Activated CD4-positive, alpha-beta memory T cell treated with anti-CD3 and anti-CD28 coated beads for 36 hours (primary cell): ENCODE data around the gene AK8. TPM values are rescaled to one million over a fixed set of nuclear protein-coding genes. Genes with fewer than 3 reads are reported as not detected.
"Not testable (repeated sequence)": the region's sequence is repeated elsewhere in the genome, so short reads cannot be mapped to it uniquely, and the experiment has no call there.

Source experiments
- CTCF ChIA-PET: fragments of 350-600 bp; sonication (Branson Sonifier 250); formaldehyde crosslinking; loops from one replicate; lab custom pipeline; 2021; ENCODE audit warnings: antibody characterized with exemption, inconsistent platforms; lab: Charles Lee
- POLR2A ChIA-PET: fragments of 350-600 bp; sonication (Branson Sonifier 250); formaldehyde crosslinking; loops from one replicate; lab custom pipeline; 2021; ENCODE audit warnings: antibody characterized with exemption; lab: Charles Lee
- DNase-seq: peaks from one replicate; pipeline ENCODE4 v3.0.0-alpha.2; 2020
- H3K27ac Mint-ChIP-seq: one replicate; pipeline ENCODE4 v1.8.0; 2021; ENCODE audit warnings: mixed read lengths
- H3K27me3 Mint-ChIP-seq: one replicate; pipeline ENCODE4 v1.8.0; 2021; ENCODE audit warnings: mixed read lengths
- H3K36me3 Mint-ChIP-seq: one replicate; pipeline ENCODE4 v1.8.0; 2021; ENCODE audit warnings: mixed read lengths
- H3K4me1 Mint-ChIP-seq: one replicate; pipeline ENCODE4 v1.8.0; 2021; ENCODE audit warnings: low read depth, mixed read lengths
- H3K4me3 Mint-ChIP-seq: one replicate; pipeline ENCODE4 v1.8.0; 2021; ENCODE audit warnings: mild to moderate bottlenecking, mixed read lengths
- H3K9me3 Mint-ChIP-seq: one replicate; pipeline ENCODE4 v1.8.0; 2021; ENCODE audit warnings: mixed read lengths
- intact Hi-C: fragments of 100-400 bp; cut with micrococcal nuclease; formaldehyde crosslinking; loops from one replicate; pipeline ENCODE4 v1.15.1; 2023
- total RNA-seq, 2 experiments: library from RNA; stranded (reverse); gene quantifications; one replicate each; pipeline ENCODE4 v1.2.3, GENCODE V29; 2021

AK8 gene
- total RNA-seq, 2 experiments from 2014 or later = 0.10 to 0.39 TPM

DNA sequence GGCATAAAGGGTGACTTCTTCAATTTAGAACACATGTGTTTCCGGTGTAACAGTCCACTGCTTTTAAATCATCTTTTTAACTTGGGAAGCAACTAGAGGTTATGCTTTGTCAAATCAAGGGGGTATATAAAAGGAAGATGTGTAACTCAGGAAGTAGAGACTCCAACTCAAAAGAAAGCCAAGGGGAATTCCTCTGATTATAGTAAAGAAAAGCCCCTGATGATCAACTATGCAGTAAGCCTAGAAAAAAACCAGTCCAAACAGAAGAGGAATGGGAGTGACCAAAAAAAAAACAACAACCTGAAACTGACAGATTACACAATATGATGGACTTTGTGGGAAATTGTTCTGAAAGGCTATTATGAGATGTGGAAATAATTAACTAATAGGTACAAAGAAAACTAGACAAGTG lies 90.3 kb downstream of the AK8 start:
- Mint-ChIP-seq H3K4me3 (no peak overlapping the region), H3K27ac (no peak overlapping the region)
- CTCF ChIA-PET = no interaction called here

DNA sequence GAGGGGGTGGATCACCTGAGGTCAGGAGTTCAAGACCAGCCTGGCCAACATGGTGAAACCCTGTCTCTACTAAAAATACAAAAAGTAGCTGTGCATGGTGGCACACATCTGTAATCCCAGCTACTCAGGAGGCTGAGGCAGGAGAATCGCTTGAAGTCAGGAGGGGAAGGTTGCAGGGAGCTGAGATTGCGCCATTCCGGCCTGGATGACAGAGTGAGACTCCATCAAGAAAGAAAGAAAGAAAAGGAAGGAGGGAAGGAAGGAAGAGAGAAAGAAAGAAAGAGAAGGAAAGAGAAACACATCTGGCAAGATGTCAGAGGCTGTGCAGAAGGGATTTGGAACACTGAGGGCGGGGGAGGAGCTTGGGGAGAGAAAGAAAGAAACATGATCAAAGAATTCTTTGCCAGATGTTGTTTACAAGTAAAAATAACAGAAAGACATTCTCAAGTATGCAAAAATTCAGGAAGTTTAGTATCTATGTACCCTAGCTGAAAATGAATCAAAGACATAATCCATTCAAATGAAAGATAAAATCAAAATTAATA lies 93.7 kb downstream of the AK8 start:
- Mint-ChIP-seq H3K27me3 (peaks cover 31% of the 10 kb centered on the region), H3K4me1 (peaks cover 14% of the 10 kb centered on the region), H3K36me3 (no peaks in the 10 kb centered on the region), H3K27ac (no peak overlapping the region), H3K4me3 (no peak overlapping the region), H3K9me3 (peaks cover 3% of the 10 kb centered on the region)
- DNase-seq = no peak
- intact Hi-C loops = no loop called here
- CTCF ChIA-PET = no interaction called here
- POLR2A ChIA-PET = no interaction called here

More for the DNA sequence above, 90.3 kb downstream of the AK8 start:
- intact Hi-C loops = no loop called here
- Mint-ChIP-seq H3K27me3 (peaks cover 13% of the 10 kb centered on the region), H3K4me1 (peaks cover 4% of the 10 kb centered on the region), H3K36me3 (no peaks in the 10 kb centered on the region), H3K9me3 (peaks cover 3% of the 10 kb centered on the region)
- DNase-seq = no peak
- POLR2A ChIA-PET = no interaction called here

DNA sequence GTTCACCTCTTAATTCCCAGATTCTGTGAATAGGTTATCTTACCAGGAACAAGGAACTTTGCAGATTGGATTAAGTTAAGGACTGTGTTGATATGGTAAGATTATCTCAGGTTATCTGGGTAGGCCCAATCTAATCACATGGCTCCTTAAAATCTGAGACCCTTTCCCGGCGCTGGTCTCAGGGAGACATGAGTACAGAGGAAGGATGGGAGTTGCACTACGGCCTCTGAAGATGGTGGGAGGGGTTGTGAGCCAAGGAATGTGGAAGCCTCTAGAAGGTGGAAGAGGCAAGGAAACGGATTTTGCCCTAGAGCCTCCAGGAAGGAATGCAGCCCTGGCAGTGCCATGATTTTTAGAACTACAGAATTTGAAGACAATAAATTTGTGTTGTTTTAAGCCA lies 95.1 kb downstream of the AK8 start:
- intact Hi-C loops = no loop called here
- Mint-ChIP-seq H3K27ac (no peak overlapping the region), H3K9me3 (no peaks in the 10 kb centered on the region), H3K4me3 (no peak overlapping the region), H3K4me1 (peaks cover 14% of the 10 kb centered on the region), H3K27me3 (peaks cover 33% of the 10 kb centered on the region), H3K36me3 (no peaks in the 10 kb centered on the region)
- CTCF ChIA-PET = no interaction called here
- POLR2A ChIA-PET = no interaction called here
- DNase-seq = no peak

DNA sequence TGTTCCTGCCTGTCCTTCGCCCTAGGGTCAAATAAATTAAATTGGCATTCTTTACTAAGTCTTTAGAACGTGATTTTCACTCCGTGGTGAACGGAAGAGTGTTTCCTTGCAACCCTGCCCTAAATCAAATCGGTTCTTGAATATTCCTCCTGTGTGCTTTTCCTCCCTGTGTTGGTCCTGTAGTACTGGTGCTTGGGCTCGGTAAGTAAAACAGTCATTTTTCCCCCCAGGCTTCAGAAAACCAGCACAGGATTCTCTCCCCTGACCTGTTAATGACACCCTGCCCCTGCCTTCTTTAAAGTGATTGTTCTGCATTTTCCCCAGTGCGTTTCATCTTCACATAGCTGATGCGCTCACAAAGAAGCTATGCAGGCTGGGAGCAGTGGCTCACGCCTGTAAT lies 96.0 kb downstream of the AK8 start:
- POLR2A ChIA-PET = no interaction called here
- no peak overlapping the region for H3K27ac Mint-ChIP-seq
- intact Hi-C loops = no loop called here
- peaks cover 10% of the 10 kb centered on the region for H3K4me1 Mint-ChIP-seq
- H3K27me3 Mint-ChIP-seq = peaks cover 35% of the 10 kb centered on the region
- CTCF ChIA-PET = no interaction called here
- no peaks in the 10 kb centered on the region for H3K36me3 Mint-ChIP-seq
- no peak for DNase-seq
- no peak overlapping the region for H3K4me3 Mint-ChIP-seq
- H3K9me3 Mint-ChIP-seq = no peaks in the 10 kb centered on the region

DNA sequence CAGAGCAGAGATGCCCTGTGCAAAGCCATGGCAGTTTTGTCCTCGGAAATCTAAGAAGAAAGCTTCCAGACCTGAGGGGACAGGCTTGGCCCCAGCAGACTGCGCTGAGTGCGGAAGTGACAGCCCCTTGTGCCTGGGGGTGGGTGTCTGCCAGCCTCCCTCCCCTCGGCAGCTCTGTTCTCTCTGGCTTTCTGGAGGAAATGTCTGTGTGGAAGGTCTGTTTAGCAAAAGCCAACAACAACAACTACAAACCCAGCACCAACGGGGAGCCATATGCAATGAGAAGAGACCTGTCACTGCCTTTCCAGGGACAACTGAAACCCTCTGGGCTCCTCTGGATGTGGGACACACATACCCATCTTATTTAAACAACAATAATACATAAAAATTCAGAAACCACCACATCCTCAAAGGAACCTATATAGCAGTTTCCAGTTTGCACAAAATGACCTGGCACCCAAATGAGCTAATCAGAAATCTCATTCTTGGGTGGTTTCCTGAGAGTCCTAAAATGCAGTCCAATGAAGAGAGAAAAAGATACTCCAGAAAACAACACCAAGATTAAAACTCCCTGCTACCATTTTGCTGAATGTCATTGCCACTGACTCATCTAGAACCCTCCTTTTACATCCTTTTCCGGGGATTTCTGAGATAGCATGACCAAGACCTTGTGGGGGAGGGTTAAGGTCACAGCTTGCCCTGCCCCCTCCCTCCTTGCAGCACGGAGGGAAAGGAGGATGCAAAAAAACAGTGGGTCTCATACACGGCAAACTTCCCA lies 97.7 kb downstream of the AK8 start:
- CTCF ChIA-PET = interaction anchor here (0.5 to 1.9 kb wide), 2 partner anchors 11 to 29 kb away, joined by 3 to 8 read pairs; no protein-coding TSS in a partner anchor
- DNase-seq = peak; percentile 35

DNA sequence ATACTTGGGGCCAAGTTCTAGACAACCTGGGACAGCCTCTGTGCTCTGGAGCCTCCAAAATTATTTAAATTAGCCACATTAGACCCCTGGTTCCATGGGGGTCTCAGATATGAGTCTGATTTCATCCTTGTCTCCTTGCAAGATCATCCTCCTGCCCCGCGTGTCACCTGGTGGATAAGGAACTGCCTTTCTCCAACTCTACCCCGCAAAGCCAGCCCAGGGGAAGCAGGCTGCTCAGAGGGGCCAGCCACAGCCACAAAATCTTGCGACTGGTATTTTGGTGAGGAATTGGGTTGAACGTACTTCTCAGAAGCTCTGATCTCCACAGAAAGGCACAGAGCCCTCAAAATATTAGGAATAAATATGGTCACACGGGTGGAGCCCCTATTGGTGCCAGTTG lies 101.2 kb downstream of the AK8 start:
- no peaks in the 10 kb centered on the region for H3K36me3 Mint-ChIP-seq
- H3K27ac Mint-ChIP-seq = no peak overlapping the region
- H3K27me3 Mint-ChIP-seq = peaks cover 18% of the 10 kb centered on the region
- ChIA-PET POLR2A (no interaction called here), CTCF (no interaction called here)
- H3K4me3 Mint-ChIP-seq = no peak overlapping the region
- DNase-seq = no peak
- intact Hi-C loops = no loop called here
- peaks cover 18% of the 10 kb centered on the region for H3K4me1 Mint-ChIP-seq
- peaks cover 2% of the 10 kb centered on the region for H3K9me3 Mint-ChIP-seq

More for the DNA sequence above, 97.7 kb downstream of the AK8 start:
- Mint-ChIP-seq H3K27ac (no peak overlapping the region), H3K27me3 (peaks cover 32% of the 10 kb centered on the region), H3K4me1 (peaks cover 10% of the 10 kb centered on the region), H3K9me3 (no peaks in the 10 kb centered on the region), H3K4me3 (no peak overlapping the region), H3K36me3 (no peaks in the 10 kb centered on the region)
- POLR2A ChIA-PET = interaction anchor here (1.1 kb wide), 1 partner anchor 11 kb away, joined by 5 read pairs; no protein-coding TSS in a partner anchor
- intact Hi-C loops = no loop called here

DNA sequence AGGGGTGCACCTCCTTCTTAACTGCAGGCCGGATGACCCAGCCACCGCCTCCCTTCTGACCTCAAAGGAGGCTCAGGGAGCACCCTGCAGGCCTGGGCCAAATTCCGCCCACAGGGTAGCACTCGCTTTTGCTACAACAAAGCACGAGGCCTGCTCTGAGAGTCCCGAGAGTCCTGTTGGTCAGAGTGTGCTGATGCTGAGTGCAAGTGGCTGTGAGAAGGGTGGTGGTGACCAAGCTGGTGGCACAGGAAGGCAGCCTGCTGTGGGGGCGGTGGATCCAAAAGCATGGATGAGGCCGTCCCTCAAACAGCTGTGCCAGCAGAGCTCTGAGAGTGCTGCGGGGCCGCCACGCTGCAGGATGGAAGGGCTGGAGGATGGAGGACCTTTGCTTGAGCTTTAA lies 101.8 kb downstream of the AK8 start:
- intact Hi-C loops = no loop called here
- ChIA-PET POLR2A (no interaction called here), CTCF (no interaction called here)
- Mint-ChIP-seq H3K4me1 (peaks cover 18% of the 10 kb centered on the region), H3K4me3 (no peak overlapping the region), H3K36me3 (no peaks in the 10 kb centered on the region), H3K27ac (no peak overlapping the region), H3K9me3 (peaks cover 6% of the 10 kb centered on the region), H3K27me3 (peaks cover 14% of the 10 kb centered on the region)
- no peak for DNase-seq

DNA sequence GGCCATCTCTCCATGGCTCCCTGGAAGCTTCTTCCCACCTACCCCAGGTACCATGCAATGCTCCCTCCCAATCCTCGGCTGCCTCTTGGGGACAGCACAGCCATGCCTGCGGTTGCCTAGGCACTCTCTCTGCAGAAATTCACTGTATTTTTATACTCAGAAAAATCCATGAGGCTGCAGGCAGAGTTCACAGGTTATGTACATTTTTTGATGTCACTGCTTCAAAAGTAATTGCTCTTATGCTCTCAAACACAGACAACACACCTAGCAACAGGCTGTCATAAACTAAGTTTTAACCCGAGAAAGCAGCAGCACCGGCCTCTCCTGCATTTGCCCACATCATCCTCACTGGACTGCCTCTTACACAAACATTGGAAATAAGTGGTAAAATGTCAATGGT lies 102.4 kb downstream of the AK8 start:
- ChIA-PET CTCF (no interaction called here), POLR2A (no interaction called here)
- Mint-ChIP-seq H3K36me3 (no peaks in the 10 kb centered on the region), H3K27me3 (peaks cover 12% of the 10 kb centered on the region), H3K9me3 (peaks cover 6% of the 10 kb centered on the region), H3K27ac (no peak overlapping the region), H3K4me1 (peaks cover 16% of the 10 kb centered on the region), H3K4me3 (no peak overlapping the region)
- intact Hi-C loops = no loop called here
- DNase-seq = no peak

DNA sequence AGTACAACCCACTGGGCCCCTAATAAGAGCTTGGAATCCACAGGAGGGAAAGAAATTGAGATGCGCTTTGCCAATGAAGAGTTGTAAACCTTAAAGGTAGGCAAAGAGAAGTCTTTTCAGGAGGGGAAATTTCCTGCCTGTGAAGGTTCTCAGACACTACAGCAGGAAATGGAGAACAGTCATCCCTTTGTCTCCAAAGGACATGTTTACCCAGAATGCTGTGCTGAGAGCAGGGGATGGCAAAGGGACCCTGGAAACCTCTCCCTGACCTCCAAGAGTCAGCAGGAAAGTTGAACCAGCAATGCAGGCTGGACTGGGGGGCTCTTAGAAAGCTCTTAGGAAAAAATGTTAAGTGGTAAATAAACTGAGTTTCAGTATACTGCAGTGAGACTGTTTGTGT lies 103.2 kb downstream of the AK8 start:
- POLR2A ChIA-PET = no interaction called here
- peaks cover 10% of the 10 kb centered on the region for H3K4me1 Mint-ChIP-seq

DNA sequence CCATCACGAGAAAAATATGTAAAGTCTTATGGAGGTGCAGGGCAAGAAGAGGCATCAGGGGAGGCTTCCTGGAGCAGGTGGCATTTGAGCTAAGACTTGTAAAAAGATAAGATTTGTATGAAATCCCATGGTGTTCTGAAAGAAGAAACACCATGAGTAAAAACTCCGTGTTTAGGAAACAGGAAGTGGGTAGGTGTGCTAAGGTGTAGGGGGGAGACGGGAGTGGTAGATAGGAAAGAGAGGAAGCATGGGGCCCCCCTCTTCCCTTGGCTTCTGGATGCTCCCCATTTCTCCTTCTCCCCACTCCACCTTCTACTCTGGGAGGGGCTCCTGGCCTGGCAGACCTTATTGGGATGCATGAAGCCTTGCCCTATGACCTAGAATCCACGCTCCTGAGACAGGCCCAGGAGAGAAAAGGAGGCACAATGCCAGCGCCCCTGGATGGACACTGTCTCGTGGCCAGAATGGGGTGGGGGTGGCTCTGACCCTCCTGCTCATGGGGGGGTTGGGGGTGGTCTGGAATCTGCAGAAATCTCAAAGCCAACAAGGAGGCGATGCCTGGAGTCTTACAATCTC lies 104.2 kb downstream of the AK8 start:
- Mint-ChIP-seq H3K27ac (no peak overlapping the region), H3K9me3 (peaks cover 6% of the 10 kb centered on the region), H3K4me3 (no peak overlapping the region), H3K4me1 (peaks cover 9% of the 10 kb centered on the region), H3K27me3 (peaks cover 2% of the 10 kb centered on the region), H3K36me3 (no peaks in the 10 kb centered on the region)
- POLR2A ChIA-PET = no interaction called here
- intact Hi-C loops = no loop called here
- no peak for DNase-seq
- CTCF ChIA-PET = no interaction called here

More for the DNA sequence above, 103.2 kb downstream of the AK8 start:
- peaks cover 6% of the 10 kb centered on the region for H3K9me3 Mint-ChIP-seq
- no peak for DNase-seq
- no peak overlapping the region for H3K27ac Mint-ChIP-seq
- CTCF ChIA-PET = no interaction called here
- peaks cover 9% of the 10 kb centered on the region for H3K27me3 Mint-ChIP-seq
- no peak overlapping the region for H3K4me3 Mint-ChIP-seq
- intact Hi-C loops = no loop called here
- H3K36me3 Mint-ChIP-seq = no peaks in the 10 kb centered on the region

DNA sequence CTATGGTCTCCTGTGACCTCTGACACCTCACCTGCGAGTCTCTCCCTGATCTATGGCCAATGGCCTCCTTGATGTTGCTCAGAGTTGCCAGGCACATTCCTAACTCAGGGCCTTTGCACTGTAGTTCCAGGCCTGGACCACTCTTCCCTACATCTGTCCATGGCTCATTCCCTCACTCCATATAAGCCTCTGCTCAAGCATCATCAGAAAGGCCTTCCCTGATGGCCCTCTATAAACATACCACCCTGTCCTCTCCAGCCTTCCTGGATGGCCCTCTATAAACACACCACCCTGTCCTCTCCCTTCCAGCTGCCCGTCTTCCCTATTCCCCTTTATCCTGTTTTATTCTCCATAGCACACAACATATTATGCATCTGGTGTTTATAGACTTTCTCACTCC lies 105.0 kb downstream of the AK8 start:
- Mint-ChIP-seq H3K4me3 (no peak overlapping the region), H3K27me3 (peaks cover 2% of the 10 kb centered on the region), H3K4me1 (peaks cover 15% of the 10 kb centered on the region), H3K36me3 (no peaks in the 10 kb centered on the region), H3K9me3 (peaks cover 6% of the 10 kb centered on the region), H3K27ac (no peak overlapping the region)
- POLR2A ChIA-PET = no interaction called here
- no peak for DNase-seq
- intact Hi-C loops = no loop called here
- CTCF ChIA-PET = no interaction called here

DNA sequence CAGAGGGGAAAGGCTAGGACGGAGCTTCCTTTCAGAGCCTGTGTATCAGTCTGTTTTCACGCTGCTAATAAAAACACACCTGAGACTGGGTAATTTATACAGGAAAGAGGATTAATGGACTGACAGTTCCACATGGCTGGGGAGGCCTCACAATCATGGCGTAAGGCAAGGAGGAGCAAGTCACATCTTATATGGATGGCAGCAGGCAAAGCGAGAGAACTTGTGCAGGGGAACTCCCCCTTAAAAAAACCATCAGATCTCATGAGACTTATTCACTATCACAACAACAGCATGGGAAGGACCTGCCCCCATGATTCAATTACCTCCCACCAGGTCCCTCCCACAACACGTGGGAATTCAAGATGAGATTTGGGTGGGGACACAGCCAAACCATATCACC lies 106.3 kb downstream of the AK8 start:
- H3K9me3 Mint-ChIP-seq, H3K4me3 Mint-ChIP-seq, POLR2A ChIA-PET, H3K27ac Mint-ChIP-seq, DNase-seq, CTCF ChIA-PET, H3K36me3 Mint-ChIP-seq, H3K27me3 Mint-ChIP-seq: not testable (repeated sequence)
- intact Hi-C loops = loop anchor here (2.0 kb wide), 1 partner anchor 101 kb away; the partner anchor contains the start of gene GTF3C4
- peaks cover 18% of the 10 kb centered on the region for H3K4me1 Mint-ChIP-seq
